Liver (tissue), 9 donors: ENCODE data around the gene AREG. TPM values are rescaled to one million over a fixed set of nuclear protein-coding genes. Genes with fewer than 3 reads are reported as not detected.

ENCODE experiments used
- DNase-seq: peaks from one replicate; pipeline ENCODE4 v3.0.0-alpha.2; 2017; ENCODE audit warnings: low spot score
- H3K27ac ChIP-seq, 2 donors: one replicate each; pipeline ENCODE4 v1.7.0; 2013; ENCODE audit warnings: inconsistent platforms in 2 of 2, low read length in 2 of 2, control low read depth in 1 of 2, low read depth in 1 of 2, mild to moderate bottlenecking in 1 of 2
- H3K27me3 ChIP-seq, 4 donors: one replicate each; pipeline versions ENCODE4 v1.6.1 to v1.7.0; 2013; ENCODE audit warnings: low read length in 3 of 4, inconsistent platforms in 1 of 4, mild to moderate bottlenecking in 1 of 4, moderate library complexity in 1 of 4; ENCODE audit not compliant: control insufficient read depth in 4 of 4, insufficient read depth in 4 of 4
- H3K36me3 ChIP-seq, 4 donors: one replicate each; pipeline versions ENCODE4 v1.6.1 to v1.7.0; 2013; ENCODE audit warnings: low read length in 3 of 4, mild to moderate bottlenecking in 3 of 4, low read depth in 1 of 4, moderate library complexity in 1 of 4; ENCODE audit not compliant: control insufficient read depth in 4 of 4, insufficient read depth in 3 of 4
- H3K4me1 ChIP-seq, 4 donors: one replicate each; pipeline versions ENCODE4 v1.6.1 to v1.7.0; 2013; ENCODE audit warnings: low read length in 3 of 4, mild to moderate bottlenecking in 3 of 4, moderate library complexity in 1 of 4; ENCODE audit not compliant: control insufficient read depth in 4 of 4, insufficient read depth in 4 of 4
- H3K4me3 ChIP-seq, 3 donors: one replicate each; pipeline versions ENCODE4 v1.6.1 to v1.7.0; 2013; ENCODE audit warnings: low read length in 3 of 3, control low read depth in 1 of 3, low read depth in 1 of 3, mild to moderate bottlenecking in 1 of 3
- H3K9ac ChIP-seq, 2 donors: one replicate each; pipeline ENCODE4 v1.7.0; 2013; ENCODE audit warnings: low read length in 2 of 2, mild to moderate bottlenecking in 2 of 2, moderate library complexity in 2 of 2, control low read depth in 1 of 2, low read depth in 1 of 2
- H3K9me3 ChIP-seq, 4 donors: one replicate each; pipeline versions ENCODE4 v1.6.1 to v1.7.0; 2013; ENCODE audit warnings: low read length in 3 of 4; ENCODE audit not compliant: control insufficient read depth in 4 of 4
- EGR1 ChIP-seq, 2 donors: IDR thresholded peaks; 2 replicates each; pipeline ENCODE4 v1.6.1; 2016 to 2018; ENCODE audit warnings: antibody characterized with exemption in 2 of 2, low read depth in 2 of 2
- FOXA1 ChIP-seq: IDR thresholded peaks from 2 replicates; pipeline ENCODE4 v1.6.1; 2016; ENCODE audit warnings: antibody characterized with exemption
- FOXA2 ChIP-seq: IDR thresholded peaks from 2 replicates; pipeline ENCODE4 v1.6.1; 2016; ENCODE audit warnings: antibody characterized with exemption
- GABPA ChIP-seq, 2 donors: IDR thresholded peaks in 1 of 2; conservative IDR thresholded peaks in 1 of 2; 2 replicates each; pipeline ENCODE4 v1.6.1; 2016; ENCODE audit warnings: antibody characterized with exemption in 2 of 2, mild to moderate bottlenecking in 1 of 2, moderate library complexity in 1 of 2
- HNF4A ChIP-seq, 2 donors: conservative IDR thresholded peaks; 2 replicates each; pipeline ENCODE4 v1.6.1; 2016; ENCODE audit warnings: antibody characterized with exemption in 2 of 2, mild to moderate bottlenecking in 2 of 2
- JUND ChIP-seq, 2 donors: IDR thresholded peaks; 2 replicates each; pipeline ENCODE4 v1.6.1; 2016; ENCODE audit warnings: antibody characterized with exemption in 2 of 2
- NR2F2 ChIP-seq: IDR thresholded peaks from 2 replicates; pipeline ENCODE4 v1.6.1; 2016; ENCODE audit warnings: antibody characterized with exemption
- RAD21 ChIP-seq, 2 donors: IDR thresholded peaks; 2 replicates each; pipeline ENCODE4 v1.6.1; 2016; ENCODE audit warnings: antibody characterized with exemption in 2 of 2, mild to moderate bottlenecking in 2 of 2
- RXRA ChIP-seq, 2 donors: IDR thresholded peaks; 2 replicates each; pipeline ENCODE4 v1.6.1; 2017 to 2018; ENCODE audit warnings: antibody characterized with exemption in 2 of 2, mild to moderate bottlenecking in 1 of 2
- SP1 ChIP-seq: IDR thresholded peaks from 2 replicates; pipeline ENCODE4 v1.6.1; 2018; ENCODE audit warnings: antibody characterized with exemption, mild to moderate bottlenecking
- TAF1 ChIP-seq: conservative IDR thresholded peaks from 2 replicates; pipeline ENCODE4 v1.6.1; 2016; ENCODE audit warnings: antibody characterized with exemption, mild to moderate bottlenecking
- YY1 ChIP-seq: IDR thresholded peaks from 2 replicates; pipeline ENCODE4 v1.6.1; 2016; ENCODE audit warnings: antibody characterized with exemption, mild to moderate bottlenecking
- WGBS: extraction: QIAGEN DNeasy Blood & Tissue Kit; methylation state at CpG from one replicate; pipeline ENCODE4 v1.1.7; 2013; 5-methylcytosine and 5-hydroxymethylcytosine counted together
- polyA plus RNA-seq, 2 donors: library from polyadenylated mRNA; stranded (reverse) in 1 of 2; unstranded in 1 of 2; fragments of 200-250 nt in 1 of 2; fragments of >200 nt in 1 of 2; fragmentation: Nextera tagmentation in 1 of 2; extraction: Ambion mirVana in 1 of 2; gene quantifications; one replicate each; pipeline versions ENCODE4 v1.2.1 to v1.2.3, GENCODE V29; 2013 to 2015
- total RNA-seq, 2 donors: library from RNA; depleted of rRNA; stranded (reverse); fragments of >200 nt; gene quantifications; one replicate each; pipeline ENCODE4 v1.2.3, GENCODE V29; 2014
- TF ChIP-seq, protein P1 (sequence below): fragments of 150-350 bp; IDR thresholded peaks from 2 replicates; pipeline ENCODE4 v1.5.1; 2017; ENCODE audit warnings: improper control_type of control experiment, low read depth, low read length; ENCODE audit not compliant: missing input control
- TF ChIP-seq, protein P2 (sequence below): IDR thresholded peaks from 2 replicates; pipeline ENCODE4 v1.6.1; 2016; ENCODE audit warnings: antibody characterized with exemption, mild to moderate bottlenecking
- TF ChIP-seq, protein P3 (sequence below): IDR thresholded peaks from 2 replicates; pipeline ENCODE4 v1.6.1; 2016; ENCODE audit warnings: antibody characterized with exemption
- TF ChIP-seq, protein P4 (sequence below): IDR thresholded peaks from 2 replicates; pipeline ENCODE4 v1.6.1; 2016; ENCODE audit warnings: antibody characterized with exemption
- TF ChIP-seq, protein P5 (sequence below): IDR thresholded peaks from 2 replicates; pipeline ENCODE4 v1.6.1; 2016; ENCODE audit warnings: antibody characterized with exemption
- donor health status: healthy.
- donor health status: healthy.
- donor health status: healthy.
- donor health status: healthy.
- donor health status: healthy.

AREG gene
- total and polyA plus RNA-seq, 4 donors, result 0.06 to 0.71 TPM; not detected in 2

DNA sequence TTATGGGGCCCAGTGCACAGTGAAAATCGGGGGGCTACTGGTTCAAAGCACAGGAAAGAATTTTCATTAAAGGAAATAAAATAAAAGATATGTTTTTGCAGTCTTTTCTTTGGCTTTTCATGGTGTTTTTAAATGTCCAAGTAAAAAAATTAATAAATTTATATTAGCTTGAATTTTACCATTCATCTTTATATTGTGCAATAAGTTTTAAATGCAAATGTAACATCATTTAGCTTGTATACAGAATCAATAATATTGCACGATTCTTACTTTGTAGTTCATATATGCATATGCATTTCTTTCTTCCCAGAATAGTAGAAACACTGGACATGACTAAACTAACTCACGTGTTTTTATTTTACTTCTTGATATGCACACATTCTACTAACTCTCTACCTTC, 31.0 kb downstream of the AREG start:
- Histone ChIP-seq H3K4me1 (no peaks in the 10 kb centered on the region), H3K36me3 (no peaks in the 10 kb centered on the region), H3K27ac (no peak overlapping the region), H3K27me3 (no peaks in the 10 kb centered on the region), H3K9me3 (no peaks in the 10 kb centered on the region), H3K4me3 (no peak overlapping the region), H3K9ac (no peak overlapping the region)
- TF ChIP-seq JUND (IDR thresholded peaks at IDR 0.05) (no peak), TAF1 (no peak), NR2F2 (no peak), GABPA (IDR thresholded peaks at IDR 0.05 in 1 of 2, conservative IDR thresholded peaks at IDR 0.05 in 1 of 2) (no peak), SP1 (no peak), HNF4A (conservative IDR thresholded peaks at IDR 0.05) (no peak), RAD21 (IDR thresholded peaks at IDR 0.05) (no peak), YY1 (no peak), RXRA (IDR thresholded peaks at IDR 0.05) (no peak), FOXA1 (no peak)
- TF ChIP-seq, protein P1, sequence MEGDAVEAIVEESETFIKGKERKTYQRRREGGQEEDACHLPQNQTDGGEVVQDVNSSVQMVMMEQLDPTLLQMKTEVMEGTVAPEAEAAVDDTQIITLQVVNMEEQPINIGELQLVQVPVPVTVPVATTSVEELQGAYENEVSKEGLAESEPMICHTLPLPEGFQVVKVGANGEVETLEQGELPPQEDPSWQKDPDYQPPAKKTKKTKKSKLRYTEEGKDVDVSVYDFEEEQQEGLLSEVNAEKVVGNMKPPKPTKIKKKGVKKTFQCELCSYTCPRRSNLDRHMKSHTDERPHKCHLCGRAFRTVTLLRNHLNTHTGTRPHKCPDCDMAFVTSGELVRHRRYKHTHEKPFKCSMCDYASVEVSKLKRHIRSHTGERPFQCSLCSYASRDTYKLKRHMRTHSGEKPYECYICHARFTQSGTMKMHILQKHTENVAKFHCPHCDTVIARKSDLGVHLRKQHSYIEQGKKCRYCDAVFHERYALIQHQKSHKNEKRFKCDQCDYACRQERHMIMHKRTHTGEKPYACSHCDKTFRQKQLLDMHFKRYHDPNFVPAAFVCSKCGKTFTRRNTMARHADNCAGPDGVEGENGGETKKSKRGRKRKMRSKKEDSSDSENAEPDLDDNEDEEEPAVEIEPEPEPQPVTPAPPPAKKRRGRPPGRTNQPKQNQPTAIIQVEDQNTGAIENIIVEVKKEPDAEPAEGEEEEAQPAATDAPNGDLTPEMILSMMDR, result no peak
- TF ChIP-seq, protein P2, sequence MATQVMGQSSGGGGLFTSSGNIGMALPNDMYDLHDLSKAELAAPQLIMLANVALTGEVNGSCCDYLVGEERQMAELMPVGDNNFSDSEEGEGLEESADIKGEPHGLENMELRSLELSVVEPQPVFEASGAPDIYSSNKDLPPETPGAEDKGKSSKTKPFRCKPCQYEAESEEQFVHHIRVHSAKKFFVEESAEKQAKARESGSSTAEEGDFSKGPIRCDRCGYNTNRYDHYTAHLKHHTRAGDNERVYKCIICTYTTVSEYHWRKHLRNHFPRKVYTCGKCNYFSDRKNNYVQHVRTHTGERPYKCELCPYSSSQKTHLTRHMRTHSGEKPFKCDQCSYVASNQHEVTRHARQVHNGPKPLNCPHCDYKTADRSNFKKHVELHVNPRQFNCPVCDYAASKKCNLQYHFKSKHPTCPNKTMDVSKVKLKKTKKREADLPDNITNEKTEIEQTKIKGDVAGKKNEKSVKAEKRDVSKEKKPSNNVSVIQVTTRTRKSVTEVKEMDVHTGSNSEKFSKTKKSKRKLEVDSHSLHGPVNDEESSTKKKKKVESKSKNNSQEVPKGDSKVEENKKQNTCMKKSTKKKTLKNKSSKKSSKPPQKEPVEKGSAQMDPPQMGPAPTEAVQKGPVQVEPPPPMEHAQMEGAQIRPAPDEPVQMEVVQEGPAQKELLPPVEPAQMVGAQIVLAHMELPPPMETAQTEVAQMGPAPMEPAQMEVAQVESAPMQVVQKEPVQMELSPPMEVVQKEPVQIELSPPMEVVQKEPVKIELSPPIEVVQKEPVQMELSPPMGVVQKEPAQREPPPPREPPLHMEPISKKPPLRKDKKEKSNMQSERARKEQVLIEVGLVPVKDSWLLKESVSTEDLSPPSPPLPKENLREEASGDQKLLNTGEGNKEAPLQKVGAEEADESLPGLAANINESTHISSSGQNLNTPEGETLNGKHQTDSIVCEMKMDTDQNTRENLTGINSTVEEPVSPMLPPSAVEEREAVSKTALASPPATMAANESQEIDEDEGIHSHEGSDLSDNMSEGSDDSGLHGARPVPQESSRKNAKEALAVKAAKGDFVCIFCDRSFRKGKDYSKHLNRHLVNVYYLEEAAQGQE, result no peak
- TF ChIP-seq, protein P3, sequence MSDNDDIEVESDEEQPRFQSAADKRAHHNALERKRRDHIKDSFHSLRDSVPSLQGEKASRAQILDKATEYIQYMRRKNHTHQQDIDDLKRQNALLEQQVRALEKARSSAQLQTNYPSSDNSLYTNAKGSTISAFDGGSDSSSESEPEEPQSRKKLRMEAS, result no peak
- TF ChIP-seq, protein P4, sequence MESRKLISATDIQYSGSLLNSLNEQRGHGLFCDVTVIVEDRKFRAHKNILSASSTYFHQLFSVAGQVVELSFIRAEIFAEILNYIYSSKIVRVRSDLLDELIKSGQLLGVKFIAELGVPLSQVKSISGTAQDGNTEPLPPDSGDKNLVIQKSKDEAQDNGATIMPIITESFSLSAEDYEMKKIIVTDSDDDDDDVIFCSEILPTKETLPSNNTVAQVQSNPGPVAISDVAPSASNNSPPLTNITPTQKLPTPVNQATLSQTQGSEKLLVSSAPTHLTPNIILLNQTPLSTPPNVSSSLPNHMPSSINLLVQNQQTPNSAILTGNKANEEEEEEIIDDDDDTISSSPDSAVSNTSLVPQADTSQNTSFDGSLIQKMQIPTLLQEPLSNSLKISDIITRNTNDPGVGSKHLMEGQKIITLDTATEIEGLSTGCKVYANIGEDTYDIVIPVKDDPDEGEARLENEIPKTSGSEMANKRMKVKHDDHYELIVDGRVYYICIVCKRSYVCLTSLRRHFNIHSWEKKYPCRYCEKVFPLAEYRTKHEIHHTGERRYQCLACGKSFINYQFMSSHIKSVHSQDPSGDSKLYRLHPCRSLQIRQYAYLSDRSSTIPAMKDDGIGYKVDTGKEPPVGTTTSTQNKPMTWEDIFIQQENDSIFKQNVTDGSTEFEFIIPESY, result no peak
- TF ChIP-seq, protein P5, sequence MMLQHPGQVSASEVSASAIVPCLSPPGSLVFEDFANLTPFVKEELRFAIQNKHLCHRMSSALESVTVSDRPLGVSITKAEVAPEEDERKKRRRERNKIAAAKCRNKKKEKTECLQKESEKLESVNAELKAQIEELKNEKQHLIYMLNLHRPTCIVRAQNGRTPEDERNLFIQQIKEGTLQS, result no peak
- 67% methylated on average over 3 of the region's 3 CpGs for WGBS
- no peak for DNase-seq

DNA sequence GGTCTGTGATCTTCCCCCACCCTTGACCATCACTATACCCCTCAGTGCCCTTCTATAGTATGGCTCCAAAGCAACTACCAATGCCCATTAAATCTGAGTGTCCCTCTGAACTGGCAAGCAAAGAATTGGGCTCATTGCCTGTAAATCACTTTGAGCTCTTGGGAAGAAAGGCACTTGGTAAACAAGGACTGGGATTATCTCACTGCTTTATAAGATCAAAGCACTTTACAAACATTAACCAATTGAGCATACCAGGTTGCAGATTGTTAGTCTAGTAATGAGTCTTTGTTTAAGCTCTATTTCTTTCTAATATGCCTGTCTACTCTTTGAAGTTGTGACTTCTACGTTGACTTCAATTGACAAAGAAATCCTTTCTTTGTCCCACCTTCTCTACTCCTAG, 34.1 kb downstream of the AREG start:
- Histone ChIP-seq H3K9ac (no peak overlapping the region), H3K27me3 (peaks cover 0 to 4% (median 0%) of the 10 kb centered on the region in 4 donors), H3K4me1 (no peaks in the 10 kb centered on the region), H3K36me3 (no peaks in the 10 kb centered on the region), H3K27ac (no peak overlapping the region), H3K9me3 (no peaks in the 10 kb centered on the region), H3K4me3 (no peak overlapping the region)
- DNase-seq, result no peak
- TF ChIP-seq, protein P1, result no peak
- TF ChIP-seq NR2F2 (no peak), GABPA (IDR thresholded peaks at IDR 0.05 in 1 of 2, conservative IDR thresholded peaks at IDR 0.05 in 1 of 2) (no peak), EGR1 (IDR thresholded peaks at IDR 0.05; ENCODE audit: low read depth in 2 of 2) (no peak), FOXA1 (no peak), YY1 (no peak), FOXA2 (no peak), JUND (IDR thresholded peaks at IDR 0.05) (no peak)
- TF ChIP-seq, protein P3, result no peak
- TF ChIP-seq, protein P5, result no peak
- WGBS, result 41% methylated on average over 1 of the region's 1 CpG
